ENCODE measurements around the gene LKAAEAR1.

Gene LKAAEAR1

DNA sequence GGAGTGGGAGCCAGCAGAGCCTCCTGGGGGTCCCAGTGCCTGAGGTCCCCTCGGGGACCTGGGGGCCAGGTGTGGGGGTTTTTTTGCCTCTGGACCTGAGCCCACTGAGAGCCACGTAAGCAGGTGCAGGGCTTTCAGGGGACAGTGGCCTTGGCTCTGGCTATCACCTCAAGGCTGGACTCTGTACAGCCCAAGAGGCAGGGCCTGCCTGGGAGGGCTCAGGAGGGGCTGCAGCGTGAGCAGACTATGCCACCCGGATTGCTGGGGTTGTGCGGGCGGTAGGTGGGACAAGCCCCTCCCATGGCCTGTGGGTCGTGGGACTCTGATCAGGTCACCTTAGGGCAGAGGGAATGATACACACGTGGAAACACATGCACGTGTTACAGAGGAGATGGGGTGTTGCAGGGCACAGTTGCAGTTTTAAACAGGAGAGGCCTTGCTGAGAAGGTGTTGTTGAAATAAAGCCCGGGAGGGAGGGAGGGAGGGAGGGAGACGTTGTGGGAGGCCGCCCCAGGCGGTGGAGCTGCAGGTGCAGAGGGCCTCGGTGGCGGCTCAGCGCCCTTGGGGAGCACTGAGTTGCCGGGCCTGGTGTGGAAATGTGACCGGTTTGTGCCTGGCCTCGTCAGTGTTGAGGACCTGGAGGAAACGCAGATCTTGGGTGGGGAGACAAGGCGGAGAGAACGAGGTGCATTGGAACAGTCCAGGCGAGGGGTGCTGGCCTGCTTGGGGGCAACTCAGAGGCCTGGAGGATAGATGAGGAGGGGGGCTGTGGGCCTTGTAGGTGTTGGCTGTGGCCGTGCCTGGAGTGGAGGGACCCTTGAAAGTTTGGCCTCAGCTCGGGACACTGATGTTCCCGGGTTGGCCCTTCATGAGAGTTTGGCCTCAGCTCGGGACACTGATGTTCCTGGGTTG is 18.9 kb downstream of the LKAAEAR1 start:
- DNase-seq (ENCODE audit: low read depth): no peak

DNA sequence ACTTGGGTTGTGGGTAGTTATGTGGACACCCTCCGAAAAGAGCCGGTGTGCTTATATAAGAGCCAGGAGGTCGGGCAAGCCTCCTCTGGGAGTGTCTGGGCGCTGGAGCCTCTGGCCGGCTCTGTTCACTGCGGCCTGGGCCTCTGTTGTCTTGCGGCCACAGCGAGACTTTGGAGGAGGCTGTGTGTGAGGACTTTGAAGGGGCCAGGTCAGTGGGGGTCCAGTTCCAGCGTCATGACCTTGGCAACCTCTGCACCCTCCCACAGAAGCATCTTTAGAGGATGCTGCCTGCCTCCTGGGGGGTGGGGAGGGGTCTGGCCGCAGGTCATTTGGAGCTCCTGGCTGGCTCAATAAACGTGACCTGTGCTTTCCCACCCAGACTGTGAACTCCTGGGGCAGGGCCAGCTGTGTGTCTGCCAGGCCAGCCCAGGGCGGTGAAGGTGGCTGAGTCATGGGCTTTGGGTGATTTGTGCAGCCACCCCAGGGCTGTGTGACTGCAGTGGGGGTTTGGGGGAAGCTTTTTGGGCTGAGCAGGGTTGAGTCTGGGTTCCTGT is 20.0 kb downstream of the LKAAEAR1 start:
- no peak for DNase-seq (ENCODE audit: low read depth)

DNA sequence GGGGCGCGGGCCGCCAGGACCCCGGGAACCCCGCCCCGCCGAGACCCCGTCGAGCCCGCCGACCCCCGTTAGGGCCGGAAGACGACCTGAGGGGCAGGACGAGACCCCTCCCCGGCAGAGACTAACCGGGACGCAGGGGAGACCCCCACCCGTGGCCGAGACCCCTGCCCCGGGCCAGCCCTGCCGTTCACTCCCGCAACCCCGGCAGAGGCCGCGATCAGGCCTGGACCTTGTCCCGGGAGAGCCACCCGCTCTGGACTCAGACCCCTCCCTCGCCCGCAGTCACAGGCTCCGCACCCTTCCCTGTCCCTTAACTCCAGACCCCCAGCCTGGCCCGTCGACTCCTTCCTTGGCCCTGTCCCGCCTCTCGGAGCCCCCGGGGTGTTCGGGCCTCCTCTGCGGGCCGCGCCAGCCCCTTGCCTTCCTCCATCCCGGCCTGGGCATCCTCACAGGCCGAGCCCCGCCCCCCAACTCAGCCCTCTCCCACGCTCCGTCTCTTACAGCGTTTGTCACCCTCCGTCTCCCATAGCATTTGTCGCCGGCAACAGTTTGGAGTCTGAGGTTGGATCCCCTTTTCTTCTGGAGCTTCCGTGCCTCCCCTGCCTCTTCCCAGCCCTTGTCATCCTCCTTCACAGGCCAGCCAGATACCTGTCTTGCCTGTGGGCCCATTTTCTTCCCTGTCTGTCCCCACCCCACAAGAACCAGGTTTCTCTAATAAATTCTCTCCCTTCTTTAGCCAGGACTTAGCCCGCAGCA is 20.6 kb downstream of the LKAAEAR1 start:
- DNase-seq (ENCODE audit: low read depth): no peak

DNA sequence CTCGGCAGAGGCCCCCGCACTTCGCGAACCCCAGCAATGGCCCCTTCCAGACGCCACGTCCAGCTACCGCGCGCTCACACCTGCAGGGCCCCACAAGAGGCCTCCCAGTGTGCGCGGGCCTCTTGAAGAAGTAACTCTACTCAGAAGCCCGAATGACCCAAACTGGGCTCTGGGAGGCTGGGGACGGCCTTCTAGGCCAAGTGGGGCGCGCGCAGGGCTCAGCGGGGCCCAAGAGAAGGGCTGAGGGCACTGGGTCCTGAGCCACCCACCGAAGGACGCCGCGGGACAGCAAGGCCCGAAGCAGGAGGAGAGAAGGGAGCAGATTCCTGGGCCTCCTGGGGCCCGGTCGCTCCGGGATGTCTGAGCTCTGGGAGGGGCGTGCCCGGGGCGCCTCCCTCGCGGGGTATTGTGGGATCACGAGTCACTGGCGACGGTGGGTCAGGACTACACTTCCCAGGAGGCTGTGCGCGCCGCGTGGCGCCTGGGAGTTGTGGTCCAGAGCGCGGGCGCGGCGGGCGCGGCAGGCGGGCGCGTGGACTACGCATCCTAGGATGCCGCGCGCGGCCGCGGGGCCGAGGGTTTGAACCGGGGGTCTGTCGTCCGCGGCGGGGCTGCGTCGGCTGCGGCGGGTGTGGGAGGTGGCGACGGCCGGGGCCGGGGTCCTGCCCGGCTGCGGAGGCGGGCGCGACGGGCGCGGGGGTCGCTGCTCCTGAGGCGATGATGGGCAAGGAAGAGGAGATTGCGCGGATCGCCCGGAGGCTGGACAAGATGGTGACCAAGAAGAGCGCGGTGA is 21.4 kb downstream of the LKAAEAR1 start, which contains the start of gene TCEA2:
Gene TCEA2, plus strand, starts transcription at position 603 of the 793 bp plus-strand sequence. Its CDS starts 115 bp downstream, at position 718.
- peak; percentile 87 for DNase-seq (ENCODE audit: low read depth)

DNA sequence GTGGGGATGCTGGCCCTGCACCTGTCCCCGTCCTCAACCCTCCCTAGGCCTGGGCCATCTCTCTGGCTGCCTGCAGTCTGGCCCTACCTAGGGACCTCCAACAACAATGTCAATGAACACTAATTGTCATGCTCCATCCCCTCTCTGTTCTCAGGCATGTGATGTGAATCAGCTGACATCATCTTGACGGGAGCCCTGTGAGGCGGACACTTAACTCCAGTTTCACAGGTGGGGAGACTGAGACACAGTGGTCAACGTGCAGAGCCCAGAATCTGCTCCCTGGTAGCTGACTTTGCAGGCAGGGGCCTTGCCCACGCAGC is 22.0 kb downstream of the LKAAEAR1 start:
- DNase-seq (ENCODE audit: low read depth): no peak

DNA sequence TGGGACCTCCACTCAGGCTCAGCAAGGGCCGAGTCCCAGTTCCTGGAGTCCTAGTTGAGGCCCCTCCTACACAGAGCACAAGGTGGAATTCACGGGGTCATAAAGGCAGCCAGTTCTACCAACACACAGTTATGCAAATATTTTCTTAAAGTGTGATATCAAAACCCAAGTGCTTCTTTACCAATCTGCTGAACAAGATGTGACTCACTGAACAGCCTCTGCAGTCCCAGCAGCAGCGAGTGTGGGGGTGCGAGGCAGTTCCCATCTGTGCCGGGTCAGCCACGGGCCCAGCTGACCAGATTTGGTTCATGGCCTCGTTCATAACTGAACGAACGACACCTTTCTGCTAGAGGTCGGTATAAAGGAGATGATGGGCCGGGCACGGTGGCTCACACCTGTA is 25.7 kb downstream of the LKAAEAR1 start:
- DNase-seq (ENCODE audit: low read depth): no peak

DNA sequence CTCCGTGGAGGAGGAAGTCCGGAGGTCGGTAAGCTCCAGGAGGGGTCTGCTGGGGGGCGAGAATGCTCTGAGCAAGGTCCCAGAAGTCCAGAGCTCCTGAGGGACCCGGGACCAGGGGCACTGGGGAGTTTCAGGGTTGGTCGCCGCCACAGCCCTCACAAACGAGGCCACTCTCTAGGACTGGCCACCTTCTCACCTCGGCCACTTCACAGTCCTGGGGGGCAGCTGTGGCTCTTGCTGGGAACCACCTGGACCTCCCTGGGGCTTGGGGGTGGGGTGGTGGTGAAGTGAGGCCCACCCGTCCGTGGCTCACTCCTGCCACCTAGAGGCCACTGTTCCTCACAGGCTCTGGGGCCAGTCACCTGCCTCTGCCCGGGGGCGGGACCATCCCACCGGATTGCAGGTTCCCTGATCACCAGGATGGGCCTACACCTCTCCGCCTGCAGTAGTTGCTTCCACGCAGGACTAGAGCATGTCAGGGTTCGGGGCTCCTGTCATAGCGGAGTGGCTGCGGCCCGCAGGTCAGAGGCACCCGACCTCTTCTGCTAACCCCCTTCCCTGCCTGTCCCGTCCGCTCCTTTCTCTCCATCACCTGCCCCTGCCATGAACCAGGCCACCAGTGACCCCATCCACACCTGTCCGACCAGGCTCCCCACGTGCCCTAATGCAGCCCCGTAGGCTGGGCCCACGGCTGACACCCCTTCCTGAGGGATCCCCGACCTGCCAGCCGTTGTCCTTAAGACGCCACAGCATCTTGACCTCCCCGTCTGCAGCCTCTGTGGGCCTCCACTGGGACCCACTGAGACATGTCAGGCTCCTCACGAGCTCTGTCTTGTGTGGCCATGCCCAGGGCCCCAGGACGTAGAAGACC is 26.3 kb downstream of the LKAAEAR1 start:
- DNase-seq (ENCODE audit: low read depth): peak; percentile 70

DNA sequence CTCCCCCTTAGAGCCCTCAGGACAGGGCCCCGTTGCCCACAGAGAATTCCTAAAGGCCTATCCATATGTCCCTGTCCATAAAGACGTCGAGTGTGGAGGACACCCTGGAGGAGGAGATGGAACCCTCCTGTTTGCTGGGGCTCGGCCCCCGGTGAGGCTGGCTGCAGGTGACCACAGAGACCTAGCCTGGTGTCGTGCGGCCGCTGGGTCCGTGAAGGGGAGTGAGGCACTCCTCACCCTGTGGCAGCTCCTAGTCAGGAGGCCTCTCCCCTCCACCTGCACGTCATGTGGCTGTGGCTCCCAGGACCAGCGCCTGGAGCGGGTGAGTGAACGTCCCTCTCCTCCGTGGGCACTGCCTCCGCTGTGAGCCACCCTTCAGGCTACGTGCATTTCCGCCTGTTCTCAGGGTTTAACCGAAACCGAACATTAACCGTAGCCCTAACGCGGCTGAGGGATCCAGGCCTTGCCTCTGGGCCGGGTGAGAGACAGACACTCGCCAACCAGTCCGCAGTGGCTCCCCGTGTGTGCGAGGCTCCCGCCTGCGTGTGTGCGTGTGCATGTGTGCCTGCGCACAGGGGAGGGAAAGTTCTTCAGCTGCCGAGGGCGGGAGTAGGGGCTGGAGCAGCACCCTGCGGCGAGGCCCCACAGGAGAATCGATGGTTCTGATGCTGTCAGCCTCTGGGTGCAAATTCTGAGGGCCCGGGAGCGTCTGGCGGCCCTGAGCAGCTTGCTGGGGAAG is 27.1 kb downstream of the LKAAEAR1 start:
- DNase-seq (ENCODE audit: low read depth): no peak

DNA sequence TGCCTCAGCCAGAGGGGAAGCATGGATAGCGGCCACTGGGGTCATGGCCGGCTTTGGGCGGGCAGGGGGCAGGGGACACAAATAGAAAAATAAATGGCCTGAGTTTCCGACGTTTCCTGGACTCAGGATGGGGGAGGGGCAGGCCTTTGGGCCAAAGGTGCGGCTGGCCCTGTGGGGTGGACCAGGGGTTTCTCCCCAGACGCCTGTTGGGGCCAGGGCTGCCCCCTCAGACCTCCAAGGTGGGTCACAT is 27.6 kb downstream of the LKAAEAR1 start:
- no peak for DNase-seq (ENCODE audit: low read depth)

DNA sequence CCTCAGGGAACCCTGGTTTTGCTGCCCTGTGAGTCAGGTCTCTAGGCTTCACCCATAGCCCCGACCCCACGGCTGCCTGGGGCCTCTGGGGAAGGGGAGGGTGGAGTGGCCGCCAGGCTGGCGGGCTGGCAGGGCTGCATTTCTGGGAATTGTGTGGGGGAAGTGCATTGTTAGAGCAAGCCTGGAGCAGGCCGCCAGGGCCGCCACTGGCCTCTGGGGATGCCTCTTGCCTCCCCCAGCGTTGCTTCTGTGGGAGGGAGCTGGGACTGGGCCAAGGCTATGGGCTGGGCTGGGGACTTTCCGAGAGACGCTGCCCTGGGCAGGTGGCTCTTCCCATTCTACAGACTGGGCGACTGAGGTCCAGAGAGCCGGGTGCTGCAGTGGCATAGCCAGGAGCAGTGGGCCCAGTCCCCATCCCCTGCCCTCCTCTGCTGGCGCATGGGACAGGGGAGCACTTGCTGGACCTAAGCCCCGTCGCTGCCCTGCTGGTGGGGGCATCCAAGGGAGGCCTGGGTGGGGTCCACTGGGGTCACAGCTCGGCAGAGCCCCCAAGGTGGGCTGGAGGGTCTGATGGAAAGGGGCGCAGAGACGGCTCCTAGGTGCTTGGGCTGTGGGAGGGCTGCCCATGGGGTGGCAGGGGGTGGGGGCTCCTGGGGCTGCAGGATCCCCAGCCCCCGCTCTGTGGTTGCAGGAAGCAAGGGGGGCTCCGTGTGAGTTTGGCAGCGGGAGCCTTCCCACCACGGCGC is 28.1 kb downstream of the LKAAEAR1 start:
- no peak for DNase-seq (ENCODE audit: low read depth)

DNA sequence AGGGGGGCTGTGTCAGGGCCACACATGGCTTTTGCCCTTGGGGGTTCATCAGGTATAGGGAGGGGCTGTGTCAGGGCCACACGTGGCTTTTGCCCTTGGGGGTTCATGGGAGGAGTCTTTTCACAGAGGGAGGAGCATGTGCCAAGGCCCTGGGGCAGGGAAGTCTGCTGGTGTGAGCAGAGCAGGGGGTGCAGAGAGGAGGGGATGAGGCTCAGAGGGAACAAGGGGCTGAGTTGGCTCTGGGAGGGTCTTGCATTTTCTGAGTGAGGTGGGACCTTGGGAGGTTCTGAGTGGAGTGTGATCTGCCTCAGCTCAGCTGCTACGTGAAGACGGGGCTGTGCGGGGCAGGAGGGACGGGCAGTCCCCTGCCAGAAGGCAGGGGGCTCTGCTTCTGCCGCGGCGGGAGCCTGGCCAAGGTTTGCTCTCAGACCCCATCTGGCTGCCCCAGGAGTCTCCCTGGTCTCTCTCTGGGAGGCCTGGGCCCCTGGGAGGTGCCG is 28.8 kb downstream of the LKAAEAR1 start:
- no peak for DNase-seq (ENCODE audit: low read depth)

DNA sequence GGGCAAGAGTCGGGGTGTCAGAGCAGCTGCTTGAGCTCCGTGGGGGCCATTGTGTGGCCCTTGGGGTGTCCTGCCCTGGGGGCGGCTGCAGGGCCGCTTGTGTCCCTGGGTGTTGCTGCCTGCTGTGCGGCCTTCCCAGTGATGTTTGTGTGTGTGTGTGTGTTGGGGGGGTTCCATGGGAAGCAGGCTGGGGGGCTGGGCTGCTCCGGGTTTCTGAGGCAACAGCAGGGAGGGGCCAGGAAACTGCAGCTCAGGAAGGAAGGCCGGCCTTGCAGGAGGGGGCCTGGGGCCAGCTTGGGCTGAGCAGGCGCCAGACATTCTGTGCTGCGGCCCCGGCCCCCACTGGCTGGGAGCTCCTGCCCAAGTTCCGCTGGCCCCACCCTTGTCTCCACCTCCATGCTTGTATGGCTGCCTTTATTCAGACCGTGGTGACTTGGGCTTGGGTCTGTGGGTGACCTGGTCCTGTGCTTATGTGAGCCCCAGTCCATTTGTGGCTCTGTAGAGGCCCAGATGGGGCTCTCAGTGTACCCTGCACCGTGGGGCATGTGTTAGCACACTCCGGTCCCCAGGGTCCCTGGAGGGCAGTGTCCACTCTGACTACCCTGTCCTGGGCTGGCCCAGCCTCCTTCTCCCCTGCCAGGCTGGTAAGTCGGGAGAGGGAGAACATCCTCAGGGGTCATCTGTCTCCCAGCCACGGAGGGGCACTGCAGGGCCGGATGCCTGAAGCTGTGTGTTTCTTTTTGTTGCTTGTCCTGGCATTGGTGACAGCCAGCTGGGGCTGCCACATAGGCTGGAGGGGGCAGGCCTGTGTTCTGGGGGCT is 30.1 kb downstream of the LKAAEAR1 start:
- DNase-seq (ENCODE audit: low read depth): no peak

DNA sequence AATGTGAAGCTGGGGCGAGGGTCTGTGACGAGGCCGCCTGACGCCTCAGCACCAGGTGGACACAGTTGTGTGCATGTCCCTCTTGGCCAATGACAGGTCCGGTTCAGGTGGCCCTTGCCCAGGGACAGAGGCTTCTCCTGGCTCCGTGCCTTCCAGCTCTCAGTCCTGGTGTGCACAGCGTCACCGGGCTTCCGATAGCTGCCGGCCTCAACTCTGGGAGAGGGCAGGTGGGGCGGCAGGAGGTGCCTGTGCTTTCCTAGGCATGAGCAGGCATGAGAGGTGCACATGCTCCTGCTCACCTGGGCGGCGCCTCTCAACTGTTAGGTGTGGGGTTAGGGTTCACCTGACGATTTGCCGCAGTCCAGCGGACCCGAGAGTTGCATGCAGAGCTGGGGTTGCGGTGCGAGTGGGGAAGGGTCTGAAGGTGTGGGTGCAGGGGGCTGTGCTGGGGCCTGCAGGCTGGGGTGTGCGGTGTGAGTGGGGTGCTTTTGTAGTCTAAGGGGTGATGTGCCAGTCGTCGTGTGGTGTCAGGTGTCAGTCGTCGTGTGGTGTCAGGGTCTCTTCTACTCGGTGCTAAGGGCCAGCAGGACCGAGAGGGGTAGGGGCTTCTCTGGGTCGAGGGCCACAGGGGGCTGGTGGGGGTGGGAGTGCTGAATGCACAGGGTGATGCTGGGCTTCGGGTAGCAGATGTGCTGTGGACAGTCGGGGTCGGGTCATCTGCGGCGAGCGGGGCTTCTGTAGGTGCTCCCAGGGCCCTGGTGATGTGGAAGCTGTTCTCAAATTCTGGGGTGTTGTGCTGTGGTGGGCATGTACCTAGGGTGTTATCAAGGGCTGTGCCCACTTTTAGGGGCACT is 31.0 kb downstream of the LKAAEAR1 start:
- DNase-seq (ENCODE audit: low read depth): no peak

DNA sequence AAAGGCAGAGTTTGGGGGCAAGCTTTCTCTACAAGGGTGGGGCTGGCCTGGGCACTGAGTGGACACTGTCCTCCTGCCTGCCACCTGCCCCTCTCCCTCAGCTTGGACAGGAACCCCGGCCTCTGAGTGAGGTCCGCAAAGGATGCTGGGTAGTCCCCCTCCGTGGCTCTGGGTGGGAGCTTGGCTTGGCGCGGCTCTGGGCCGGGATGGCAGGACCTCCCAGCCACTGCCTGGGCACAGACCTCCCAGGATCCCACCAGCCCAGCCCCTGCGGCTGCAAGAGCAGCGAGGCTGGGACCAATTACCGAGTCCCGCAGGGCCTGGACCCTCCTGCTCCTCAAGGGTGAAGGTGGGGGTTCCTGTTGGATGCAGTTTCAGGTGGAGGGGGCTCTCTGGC is 31.9 kb downstream of the LKAAEAR1 start:
- DNase-seq (ENCODE audit: low read depth): no peak

DNA sequence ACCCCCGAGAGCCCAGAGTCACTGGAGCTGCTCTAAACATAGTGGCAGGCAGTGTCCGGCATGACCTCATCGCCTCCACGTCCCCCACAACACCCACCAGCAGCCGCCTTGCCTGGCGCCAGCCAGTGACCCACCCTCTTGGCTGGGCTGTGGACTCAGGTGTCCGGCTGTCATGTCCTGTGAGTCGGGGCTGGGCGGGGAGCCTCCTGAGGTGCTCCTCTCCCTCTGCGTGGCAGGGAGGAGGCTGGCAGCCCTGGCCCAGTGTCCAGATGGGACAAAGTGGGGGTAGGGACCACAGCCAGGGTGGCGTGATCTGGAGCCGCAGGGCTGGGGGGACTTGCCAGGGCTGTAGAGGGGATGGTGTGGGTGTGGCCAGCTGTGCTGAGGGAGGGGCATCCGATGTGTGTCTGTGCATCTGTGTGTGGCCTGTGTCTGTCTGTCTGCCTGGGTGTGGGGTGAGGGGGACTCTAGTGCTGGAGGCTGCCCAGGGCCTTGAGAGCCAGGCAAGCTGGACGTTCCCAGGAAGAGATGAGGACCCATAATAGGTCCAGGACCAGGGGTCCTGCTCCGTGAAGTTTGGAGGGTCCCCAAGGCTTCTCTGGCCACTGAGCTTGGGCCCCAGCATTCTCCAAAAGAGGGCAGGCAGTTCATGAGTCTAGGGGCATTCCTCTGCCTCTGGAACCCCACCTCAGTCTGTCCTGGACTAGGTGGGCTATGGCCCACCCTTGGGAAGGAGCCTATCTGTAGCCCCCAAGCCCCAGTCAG is 32.5 kb downstream of the LKAAEAR1 start:
- DNase-seq (ENCODE audit: low read depth): no peak

DNA sequence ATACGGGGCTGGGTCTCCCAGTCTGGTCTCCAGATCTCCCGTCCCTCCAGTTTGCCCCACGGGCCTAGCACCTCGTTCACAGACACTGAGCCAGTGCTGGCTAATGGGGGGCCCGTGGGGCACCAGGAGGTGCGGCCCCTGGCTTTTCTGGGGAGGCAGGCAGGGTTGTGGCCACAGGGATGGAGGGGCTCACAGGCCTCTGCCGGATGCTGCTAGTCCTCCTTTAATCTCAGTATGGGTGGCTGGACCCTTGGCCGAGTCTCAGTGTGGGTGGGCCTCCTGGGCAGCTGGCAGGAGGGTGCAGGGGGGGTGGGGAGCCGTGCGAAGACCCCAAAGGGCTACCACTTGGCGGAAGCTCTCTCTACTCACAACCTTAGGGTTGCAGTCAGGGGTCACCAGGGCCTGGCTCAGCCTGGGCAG is 33.2 kb downstream of the LKAAEAR1 start:
- no peak for DNase-seq (ENCODE audit: low read depth)

All from activated gamma-delta T cell treated with anti-CD3 and anti-CD28 coated beads, Interleukin-2, amount 50 U/mL, for 16 hours (primary cell).